Measurements from ENCODE around the gene CHRNA7. TPM values are rescaled to one million over a fixed set of nuclear protein-coding genes. Genes with fewer than 3 reads are reported as not detected.

CHRNA7 gene
- total RNA-seq, 1 donor from 2014 or later: not detected

GRCh38 chr15:32036971-32037370 is 6.7 kb downstream of the CHRNA7 start:
- H3K4me3 Mint-ChIP-seq: no peak overlapping the region
- H3K9me3 Mint-ChIP-seq: no peaks in the 10 kb centered on the region
- ChIA-PET POLR2A (no interaction called here), CTCF (no interaction called here)
- intact Hi-C loops (cut with micrococcal nuclease): no loop called here
- ATAC-seq (ENCODE audit: low read depth) (no peak), DNase-seq (no peak)
- H3K27me3 Mint-ChIP-seq: peaks cover 15% of the 10 kb centered on the region
- H3K4me1 Mint-ChIP-seq: no peaks in the 10 kb centered on the region
- no peaks in the 10 kb centered on the region for H3K36me3 Mint-ChIP-seq (ENCODE audit: low read depth)
- no peak overlapping the region for H3K27ac Mint-ChIP-seq
- no peak for TF ChIP-seq CTCF (IDR thresholded peaks at IDR 0.05)

GRCh38 chr15:32041294-32041693 is 11.0 kb downstream of the CHRNA7 start:
- CTCF ChIA-PET: no interaction called here
- ATAC-seq (ENCODE audit: low read depth) (no peak), DNase-seq (no peak)
- H3K27ac Mint-ChIP-seq: no peak overlapping the region
- no peak overlapping the region for H3K4me3 Mint-ChIP-seq
- intact Hi-C loops (cut with micrococcal nuclease): no loop called here
- no peaks in the 10 kb centered on the region for H3K9me3 Mint-ChIP-seq
- TF ChIP-seq CTCF (IDR thresholded peaks at IDR 0.05): no peak
- H3K4me1 Mint-ChIP-seq: no peaks in the 10 kb centered on the region
- POLR2A ChIA-PET: no interaction called here
- H3K36me3 Mint-ChIP-seq (ENCODE audit: low read depth): no peaks in the 10 kb centered on the region
- peaks cover 4% of the 10 kb centered on the region for H3K27me3 Mint-ChIP-seq

GRCh38 chr15:32042269-32042972 is 12.1 kb downstream of the CHRNA7 start:
- no peak overlapping the region for H3K4me3 Mint-ChIP-seq
- H3K27me3 Mint-ChIP-seq: peaks cover 4% of the 10 kb centered on the region
- no peak overlapping the region for H3K27ac Mint-ChIP-seq
- no peaks in the 10 kb centered on the region for H3K4me1 Mint-ChIP-seq
- ATAC-seq (ENCODE audit: low read depth) (no peak), DNase-seq (no peak)
- ChIA-PET CTCF (no interaction called here), POLR2A (no interaction called here)
- H3K36me3 Mint-ChIP-seq (ENCODE audit: low read depth): no peaks in the 10 kb centered on the region
- TF ChIP-seq CTCF (IDR thresholded peaks at IDR 0.05): no peak
- intact Hi-C loops (cut with micrococcal nuclease): no loop called here
- H3K9me3 Mint-ChIP-seq: no peaks in the 10 kb centered on the region

- ChIA-PET POLR2A (no interaction called here), CTCF (no interaction called here)
- H3K9me3 Mint-ChIP-seq: no peaks in the 10 kb centered on the region
- ATAC-seq (ENCODE audit: low read depth): no peak
- no peaks in the 10 kb centered on the region for H3K27me3 Mint-ChIP-seq
- no peak overlapping the region for H3K4me3 Mint-ChIP-seq
- H3K4me1 Mint-ChIP-seq: no peaks in the 10 kb centered on the region
- intact Hi-C loops (cut with micrococcal nuclease): no loop called here
- DNase-seq: no peak
- H3K27ac Mint-ChIP-seq: no peak overlapping the region
- TF ChIP-seq CTCF (IDR thresholded peaks at IDR 0.05): no peak
- no peaks in the 10 kb centered on the region for H3K36me3 Mint-ChIP-seq (ENCODE audit: low read depth)
Observed at GRCh38 chr15:32053719-32054118, 23.4 kb downstream of the CHRNA7 start.

GRCh38 chr15:32057876-32058425 is 27.6 kb downstream of the CHRNA7 start:
- CTCF ChIA-PET: no interaction called here
- no peaks in the 10 kb centered on the region for H3K4me1 Mint-ChIP-seq
- no peak for TF ChIP-seq CTCF (IDR thresholded peaks at IDR 0.05)
- intact Hi-C loops (cut with micrococcal nuclease): no loop called here
- H3K4me3 Mint-ChIP-seq: no peak overlapping the region
- H3K27ac Mint-ChIP-seq: no peak overlapping the region
- POLR2A ChIA-PET: no interaction called here
- H3K9me3 Mint-ChIP-seq: no peaks in the 10 kb centered on the region
- DNase-seq (no peak), ATAC-seq (ENCODE audit: low read depth) (no peak)
- no peaks in the 10 kb centered on the region for H3K36me3 Mint-ChIP-seq (ENCODE audit: low read depth)
- no peaks in the 10 kb centered on the region for H3K27me3 Mint-ChIP-seq

Data from activated B cell treated with CpG ODN at 0.5 μM for 24 hours (primary cell).